HG02870 (cell line): Measurements from ENCODE around the gene DPP10.
"Not testable (repeated sequence)": the region's sequence is repeated elsewhere in the genome, so short reads cannot be mapped to it uniquely, and the experiment has no call there.

Experiments used
- ATAC-seq: cut with Tn5 transposase; IDR thresholded peaks from one replicate; pipeline ENCODE4 v1.9.1; 2021; ENCODE audit warnings: mild to moderate bottlenecking, moderate library complexity; ENCODE audit not compliant: unreplicated experiment

Gene DPP10

GRCh38 chr2:114442510-114442909, at the start of gene DPP10:
Gene DPP10 (plus strand): TSS chr2:114442641.
- no peak for ATAC-seq

- no peak for ATAC-seq
Observed at GRCh38 chr2:114400890-114401289, 41.6 kb upstream of the DPP10 start.

- no peak for ATAC-seq
Observed at GRCh38 chr2:114405247-114406116, 37.0 kb upstream of the DPP10 start.

GRCh38 chr2:114406347-114406746, 36.1 kb upstream of the DPP10 start:
- ATAC-seq: no peak

- ATAC-seq: not testable (repeated sequence)
Observed at GRCh38 chr2:114407353-114407752, 35.1 kb upstream of the DPP10 start.

- ATAC-seq: no peak
Observed at GRCh38 chr2:114421781-114422180, 20.7 kb upstream of the DPP10 start.

GRCh38 chr2:114424699-114425098, 17.7 kb upstream of the DPP10 start:
- no peak for ATAC-seq

GRCh38 chr2:114426756-114427155, 15.7 kb upstream of the DPP10 start:
- ATAC-seq: no peak

- no peak for ATAC-seq
Observed at GRCh38 chr2:114436329-114436728, 6.1 kb upstream of the DPP10 start.

GRCh38 chr2:114446571-114446970, 4.1 kb downstream of the DPP10 start:
- no peak for ATAC-seq

GRCh38 chr2:114450639-114451038, 8.2 kb downstream of the DPP10 start:
- ATAC-seq: no peak

- ATAC-seq: no peak
Observed at GRCh38 chr2:114456566-114456965, 14.1 kb downstream of the DPP10 start.

- ATAC-seq: no peak
Observed at GRCh38 chr2:114457956-114458355, 15.5 kb downstream of the DPP10 start.

- no peak for ATAC-seq
Observed at GRCh38 chr2:114461116-114461515, 18.7 kb downstream of the DPP10 start.

- ATAC-seq: no peak
Observed at GRCh38 chr2:114464961-114465706, 22.7 kb downstream of the DPP10 start.

- ATAC-seq: no peak
Observed at GRCh38 chr2:114468343-114468742, 25.9 kb downstream of the DPP10 start.

- no peak for ATAC-seq
Observed at GRCh38 chr2:114472246-114472645, 29.8 kb downstream of the DPP10 start.

- ATAC-seq: no peak
Observed at GRCh38 chr2:114472726-114473125, 30.3 kb downstream of the DPP10 start.

GRCh38 chr2:114488841-114489530, 46.5 kb downstream of the DPP10 start:
- no peak for ATAC-seq

- ATAC-seq: no peak
Observed at GRCh38 chr2:114495046-114495445, 52.6 kb downstream of the DPP10 start.

- ATAC-seq: no peak
Observed at GRCh38 chr2:114496959-114497358, 54.5 kb downstream of the DPP10 start.
